ENCODE measurements around the gene RAP1GAP2. TPM values are rescaled to one million over a fixed set of nuclear protein-coding genes. Genes with fewer than 3 reads are reported as not detected.

The RAP1GAP2 gene
- total RNA-seq, 2 experiments from 2014 or later = 9.4 to 11.0 TPM

GRCh38 chr17:2962729-2963128 lies 166.5 kb downstream of the RAP1GAP2 start:
- POLR2A ChIA-PET = no interaction called here
- no peak overlapping the region for H3K27ac Mint-ChIP-seq
- DNase-seq (no peak), ATAC-seq (no peak)
- no peaks in the 10 kb centered on the region for H3K27me3 Mint-ChIP-seq (ENCODE audit: low read depth)
- CTCF ChIA-PET = no interaction called here
- H3K4me3 Mint-ChIP-seq = no peak overlapping the region
- no peaks in the 10 kb centered on the region for H3K36me3 Mint-ChIP-seq (ENCODE audit: low read depth)
- no peaks in the 10 kb centered on the region for H3K9me3 Mint-ChIP-seq (ENCODE audit: insufficient read depth)
- no peaks in the 10 kb centered on the region for H3K4me1 Mint-ChIP-seq (ENCODE audit: low read depth)

DNA sequence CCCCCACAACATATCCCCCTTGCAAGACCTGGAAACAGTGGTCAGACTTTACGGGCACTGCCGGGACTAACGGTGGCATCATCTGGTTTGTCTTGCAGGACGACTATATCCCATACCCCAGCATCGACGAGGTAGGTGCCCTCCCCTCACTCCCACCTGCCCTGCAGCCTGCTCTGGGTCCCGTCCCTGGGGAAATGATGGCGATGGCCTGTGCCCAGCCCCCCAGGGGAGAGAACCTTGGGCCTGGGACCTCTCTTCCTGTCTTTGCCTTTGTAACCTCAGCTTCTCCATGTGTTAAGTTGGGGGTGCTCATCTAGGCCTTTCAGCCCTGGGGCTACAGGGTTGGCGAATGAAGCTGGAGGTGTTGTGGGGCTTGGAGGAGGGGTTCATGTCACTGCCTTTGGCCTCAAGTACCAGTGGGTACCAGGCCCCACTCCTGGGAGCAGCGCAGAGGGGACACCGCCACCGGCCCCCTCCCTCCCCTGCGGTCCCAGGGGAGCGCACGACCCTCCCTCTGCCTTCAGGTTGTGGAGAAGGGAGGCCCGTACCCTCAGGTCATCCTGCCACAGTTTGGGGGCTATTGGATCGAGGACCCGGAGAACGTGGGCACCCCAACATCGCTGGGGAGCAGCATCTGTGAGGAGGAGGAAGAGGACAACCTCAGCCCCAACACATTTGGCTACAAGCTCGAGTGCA lies 167.2 kb downstream of the RAP1GAP2 start:
- POLR2A ChIA-PET = no interaction called here
- DNase-seq = no peak
- Mint-ChIP-seq H3K27me3 (ENCODE audit: low read depth) (no peaks in the 10 kb centered on the region), H3K4me1 (ENCODE audit: low read depth) (no peaks in the 10 kb centered on the region), H3K4me3 (no peak overlapping the region), H3K27ac (no peak overlapping the region), H3K9me3 (ENCODE audit: insufficient read depth) (no peaks in the 10 kb centered on the region), H3K36me3 (ENCODE audit: low read depth) (no peaks in the 10 kb centered on the region)
- CTCF ChIA-PET = no interaction called here
- no peak for ATAC-seq

DNA sequence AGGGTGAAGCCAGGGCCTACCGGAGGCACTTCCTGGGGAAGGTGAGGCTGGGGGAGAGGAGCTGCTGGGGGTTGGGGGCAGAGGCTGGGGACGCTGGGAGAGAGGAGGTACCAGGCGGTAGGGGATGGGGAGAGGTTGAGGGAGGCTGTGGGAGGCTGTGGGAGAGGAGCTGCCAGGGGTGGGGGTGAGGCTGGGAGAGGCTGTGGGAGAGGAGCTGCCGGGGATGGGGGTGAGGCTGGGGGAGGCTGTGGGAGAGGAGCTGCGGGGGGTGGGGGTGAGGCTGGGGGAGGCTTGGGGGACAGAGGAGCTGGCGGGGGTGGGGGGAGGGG lies 167.8 kb downstream of the RAP1GAP2 start:
- POLR2A ChIA-PET = no interaction called here
- CTCF ChIA-PET = no interaction called here

GRCh38 chr17:2964370-2964769 lies 168.1 kb downstream of the RAP1GAP2 start:
- H3K27ac Mint-ChIP-seq = no peak overlapping the region
- ATAC-seq (no peak), DNase-seq (no peak)
- H3K4me1 Mint-ChIP-seq (ENCODE audit: low read depth) = no peaks in the 10 kb centered on the region
- H3K36me3 Mint-ChIP-seq (ENCODE audit: low read depth) = no peaks in the 10 kb centered on the region
- CTCF ChIA-PET = no interaction called here
- POLR2A ChIA-PET = no interaction called here
- no peaks in the 10 kb centered on the region for H3K9me3 Mint-ChIP-seq (ENCODE audit: insufficient read depth)
- H3K27me3 Mint-ChIP-seq (ENCODE audit: low read depth) = no peaks in the 10 kb centered on the region
- H3K4me3 Mint-ChIP-seq = no peak overlapping the region

More for the DNA sequence above, 167.8 kb downstream of the RAP1GAP2 start:
- Mint-ChIP-seq H3K27ac (no peak overlapping the region), H3K36me3 (ENCODE audit: low read depth) (no peaks in the 10 kb centered on the region), H3K9me3 (ENCODE audit: insufficient read depth) (no peaks in the 10 kb centered on the region), H3K4me3 (no peak overlapping the region), H3K27me3 (ENCODE audit: low read depth) (no peaks in the 10 kb centered on the region), H3K4me1 (ENCODE audit: low read depth) (no peaks in the 10 kb centered on the region)
- ATAC-seq = no peak
- no peak for DNase-seq

GRCh38 chr17:2964831-2965230 lies 168.6 kb downstream of the RAP1GAP2 start:
- no peaks in the 10 kb centered on the region for H3K9me3 Mint-ChIP-seq (ENCODE audit: insufficient read depth)
- H3K4me1 Mint-ChIP-seq (ENCODE audit: low read depth) = no peaks in the 10 kb centered on the region

GRCh38 chr17:2965621-2966595 lies 169.7 kb downstream of the RAP1GAP2 start:
- H3K27me3 Mint-ChIP-seq (ENCODE audit: low read depth) = no peaks in the 10 kb centered on the region
- ChIA-PET POLR2A (no interaction called here), CTCF (no interaction called here)
- H3K4me3 Mint-ChIP-seq = no peak overlapping the region
- H3K36me3 Mint-ChIP-seq (ENCODE audit: low read depth) = no peaks in the 10 kb centered on the region
- DNase-seq = no peak
- no peaks in the 10 kb centered on the region for H3K9me3 Mint-ChIP-seq (ENCODE audit: insufficient read depth)
- H3K27ac Mint-ChIP-seq = no peak overlapping the region
- no peak for ATAC-seq
- no peaks in the 10 kb centered on the region for H3K4me1 Mint-ChIP-seq (ENCODE audit: low read depth)

More at GRCh38 chr17:2964831-2965230, 168.6 kb downstream of the RAP1GAP2 start:
- Mint-ChIP-seq H3K27ac (no peak overlapping the region), H3K36me3 (ENCODE audit: low read depth) (no peaks in the 10 kb centered on the region), H3K4me3 (no peak overlapping the region), H3K27me3 (ENCODE audit: low read depth) (no peaks in the 10 kb centered on the region)
- no peak for ATAC-seq
- CTCF ChIA-PET = no interaction called here
- POLR2A ChIA-PET = no interaction called here
- DNase-seq = no peak

GRCh38 chr17:2967515-2967914 lies 171.3 kb downstream of the RAP1GAP2 start:
- POLR2A ChIA-PET = no interaction called here
- CTCF ChIA-PET = no interaction called here
- H3K36me3 Mint-ChIP-seq (ENCODE audit: low read depth) = no peaks in the 10 kb centered on the region
- no peaks in the 10 kb centered on the region for H3K4me1 Mint-ChIP-seq (ENCODE audit: low read depth)
- H3K4me3 Mint-ChIP-seq = no peak overlapping the region
- ATAC-seq = no peak
- no peaks in the 10 kb centered on the region for H3K9me3 Mint-ChIP-seq (ENCODE audit: insufficient read depth)
- no peak for DNase-seq
- H3K27ac Mint-ChIP-seq = no peak overlapping the region
- H3K27me3 Mint-ChIP-seq (ENCODE audit: low read depth) = no peaks in the 10 kb centered on the region

- Mint-ChIP-seq H3K36me3 (ENCODE audit: low read depth) (no peaks in the 10 kb centered on the region), H3K27ac (no peak overlapping the region), H3K4me3 (no peak overlapping the region), H3K27me3 (ENCODE audit: low read depth) (peaks cover 2% of the 10 kb centered on the region), H3K9me3 (ENCODE audit: insufficient read depth) (no peaks in the 10 kb centered on the region), H3K4me1 (ENCODE audit: low read depth) (no peaks in the 10 kb centered on the region)
- CTCF ChIA-PET = no interaction called here
- no peak for DNase-seq
- POLR2A ChIA-PET = no interaction called here
- no peak for ATAC-seq
Measured at GRCh38 chr17:2971851-2972250, 175.6 kb downstream of the RAP1GAP2 start.

DNA sequence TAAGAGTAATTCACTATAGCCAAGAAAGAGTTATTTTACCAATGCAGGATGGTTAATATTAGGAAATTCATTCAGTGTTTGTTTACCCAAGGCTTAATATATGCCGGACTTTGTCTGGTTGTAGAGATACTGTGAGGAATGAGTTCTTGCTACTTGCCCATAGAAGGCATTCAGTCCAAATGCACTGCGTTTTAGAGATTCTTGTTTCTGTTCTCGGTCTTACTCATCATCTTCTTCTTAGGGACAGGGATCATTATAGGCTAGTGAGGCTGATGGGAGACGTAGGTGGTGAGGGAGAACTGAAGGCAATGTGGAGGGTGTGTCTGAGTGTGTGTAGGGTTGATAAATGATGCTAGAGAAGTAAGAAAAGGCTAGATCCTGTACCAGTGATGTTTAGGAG lies 176.5 kb downstream of the RAP1GAP2 start:
- no peaks in the 10 kb centered on the region for H3K36me3 Mint-ChIP-seq (ENCODE audit: low read depth)
- POLR2A ChIA-PET = no interaction called here
- no peak overlapping the region for H3K4me3 Mint-ChIP-seq
- ATAC-seq (no peak), DNase-seq (no peak)
- H3K27ac Mint-ChIP-seq = no peak overlapping the region
- CTCF ChIA-PET = no interaction called here
- peaks cover 2% of the 10 kb centered on the region for H3K27me3 Mint-ChIP-seq (ENCODE audit: low read depth)
- H3K9me3 Mint-ChIP-seq (ENCODE audit: insufficient read depth) = no peaks in the 10 kb centered on the region
- H3K4me1 Mint-ChIP-seq (ENCODE audit: low read depth) = no peaks in the 10 kb centered on the region

- Mint-ChIP-seq H3K36me3 (ENCODE audit: low read depth) (no peaks in the 10 kb centered on the region), H3K4me1 (ENCODE audit: low read depth) (no peaks in the 10 kb centered on the region), H3K9me3 (ENCODE audit: insufficient read depth) (no peaks in the 10 kb centered on the region), H3K27me3 (ENCODE audit: low read depth) (peaks cover 2% of the 10 kb centered on the region), H3K27ac (no peak overlapping the region), H3K4me3 (no peak overlapping the region)
- POLR2A ChIA-PET = no interaction called here
- no peak for DNase-seq
- CTCF ChIA-PET = no interaction called here
- ATAC-seq = no peak
Measured at GRCh38 chr17:2974347-2974746, 178.1 kb downstream of the RAP1GAP2 start.

DNA sequence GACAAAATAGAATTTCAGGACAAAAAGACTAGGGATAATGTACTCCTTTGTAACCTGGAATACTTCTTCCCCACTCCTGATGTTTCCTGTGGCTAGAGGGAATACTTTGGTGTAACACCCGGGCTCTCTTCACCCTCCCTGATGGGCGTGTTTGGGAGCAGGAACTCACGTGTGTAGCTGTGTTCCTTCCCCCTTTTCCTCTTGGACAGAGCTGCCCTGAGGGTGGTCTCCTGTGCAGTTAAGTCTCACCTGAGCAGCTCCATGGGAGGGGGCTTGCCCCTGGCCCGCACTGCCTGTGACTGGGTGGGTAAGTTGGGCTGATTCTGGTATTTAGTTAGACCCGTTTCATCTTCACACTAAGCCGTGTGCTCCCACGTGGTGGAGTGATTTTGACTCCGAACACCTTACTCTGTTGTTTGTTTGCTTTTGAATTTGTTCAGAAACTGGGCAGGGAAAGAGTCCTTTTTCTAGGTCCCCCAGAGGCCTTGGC lies 179.3 kb downstream of the RAP1GAP2 start:
- ChIA-PET CTCF (no interaction called here), POLR2A (no interaction called here)
- ATAC-seq (no peak), DNase-seq (no peak)
- Mint-ChIP-seq H3K27ac (no peak overlapping the region), H3K36me3 (ENCODE audit: low read depth) (no peaks in the 10 kb centered on the region), H3K4me1 (ENCODE audit: low read depth) (no peaks in the 10 kb centered on the region), H3K4me3 (no peak overlapping the region), H3K9me3 (ENCODE audit: insufficient read depth) (no peaks in the 10 kb centered on the region), H3K27me3 (ENCODE audit: low read depth) (peaks cover 2% of the 10 kb centered on the region)

DNA sequence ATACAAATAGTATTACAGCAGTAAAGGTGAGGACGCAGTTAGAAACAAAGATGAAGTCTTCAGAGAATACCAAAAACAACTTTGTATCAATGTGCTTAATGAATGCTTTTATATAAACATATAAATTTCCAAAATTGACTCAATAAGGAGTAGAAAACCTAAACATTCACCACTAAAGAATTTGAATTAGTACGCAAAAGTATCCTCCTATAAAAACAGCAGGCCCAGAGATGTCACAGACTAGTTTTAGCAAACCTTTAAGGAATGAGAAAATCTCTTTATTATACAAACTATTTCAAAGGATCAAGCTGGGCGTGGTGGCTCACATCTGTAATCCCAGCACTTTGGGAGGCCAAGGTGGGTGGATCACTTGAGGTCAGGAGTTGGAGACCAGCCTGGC lies 180.9 kb downstream of the RAP1GAP2 start:
- ChIA-PET POLR2A (no interaction called here), CTCF (no interaction called here)
- Mint-ChIP-seq H3K4me3 (no peak overlapping the region), H3K4me1 (ENCODE audit: low read depth) (no peaks in the 10 kb centered on the region), H3K27me3 (ENCODE audit: low read depth) (peaks cover 2% of the 10 kb centered on the region), H3K36me3 (ENCODE audit: low read depth) (no peaks in the 10 kb centered on the region), H3K9me3 (ENCODE audit: insufficient read depth) (no peaks in the 10 kb centered on the region), H3K27ac (no peak overlapping the region)
- ATAC-seq (no peak), DNase-seq (no peak)

Data from activated CD8-positive, alpha-beta T cell treated with anti-CD3 and anti-CD28 coated beads, Interleukin-2, amount 10 ng/mL, durations not matched to agents 7 days and 5 days (primary cell).